Measurements from ENCODE around the gene EVPL. TPM values are rescaled to one million over a fixed set of nuclear protein-coding genes. Genes with fewer than 3 reads are reported as not detected.

EVPL gene
- total and polyA plus RNA-seq, 2 donors (not counting 3 experiments of a cell fraction or from before 2014, with no cell fraction given), result not detected

DNA sequence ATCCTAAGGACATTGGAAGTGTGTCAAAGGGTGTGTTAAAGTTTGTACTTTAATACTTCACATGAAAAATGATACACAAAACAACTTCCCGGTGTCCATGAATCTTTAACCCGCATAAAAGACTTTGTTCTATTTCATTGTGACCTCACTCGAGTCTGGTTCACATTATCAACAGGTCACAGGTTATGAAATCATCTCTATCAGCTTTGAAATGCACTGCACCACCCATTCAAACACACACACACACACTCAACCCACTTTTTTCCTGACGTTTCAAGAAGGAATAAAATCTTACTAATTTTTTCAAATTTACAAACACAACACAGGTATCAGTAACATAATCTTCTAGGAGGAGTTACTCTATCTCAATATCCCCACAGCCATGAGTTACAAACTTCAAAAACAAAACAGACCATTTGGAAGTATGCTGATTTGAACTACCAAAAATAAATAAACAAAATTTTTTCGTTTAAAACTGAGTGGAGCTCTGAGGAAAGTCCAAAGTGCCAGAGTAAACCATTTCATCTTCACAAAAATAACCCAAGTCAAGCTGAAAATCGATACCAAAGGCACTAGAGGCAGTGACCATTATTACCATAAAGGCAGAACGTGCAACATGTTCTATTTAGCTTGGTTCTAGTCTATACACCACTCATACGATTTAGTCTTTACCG is 50.8 kb downstream of the EVPL start:
- Histone ChIP-seq H3K9me3 (replicated peaks; ENCODE audit: control insufficient read depth, insufficient read depth, low read length) (no peaks in the 10 kb centered on the region), H4K20me1 (replicated peaks; ENCODE audit: control insufficient read depth, extremely low read depth, insufficient read depth, low read length) (no peaks in the 10 kb centered on the region), H3K9me1 (replicated peaks; ENCODE audit: control insufficient read depth, extremely low read depth, insufficient read depth, low read length) (no peaks in the 10 kb centered on the region), H3K36me3 (ENCODE audit: control insufficient read depth in 2 of 2, extremely low read depth in 1 of 2, insufficient read depth in 2 of 2, low read length in 2 of 2) (no peaks in the 10 kb centered on the region), H3K27me3 (ENCODE audit: control insufficient read depth in 2 of 2, insufficient read depth in 2 of 2, low read length in 2 of 2) (no peaks in the 10 kb centered on the region), H3K9ac (replicated peaks; ENCODE audit: extremely low read depth, insufficient read depth, low read length) (no peak overlapping the region), H3K79me2 (ENCODE audit: control insufficient read depth, insufficient read depth, low read length) (peaks cover 12% of the 10 kb centered on the region), H2AFZ (ENCODE audit: low read depth, low read length) (no peak overlapping the region), H3K4me3 (replicated peaks in 1 of 3; ENCODE audit: insufficient read depth in 1 of 3, low read depth in 1 of 3, low read length in 3 of 3) (no peak overlapping the region), H3K27ac (ENCODE audit: insufficient read depth, low read depth, low read length) (no peak overlapping the region), H3K4me2 (ENCODE audit: insufficient read depth, low read length) (peak overlapping the region; percentile 40), H3K4me1 (ENCODE audit: control insufficient read depth, extremely low read depth, insufficient read depth, low read length) (peaks cover 19% of the 10 kb centered on the region)
- no peak for FAIRE-seq
- DNase-seq (ENCODE audit: low read depth, low spot score), result no peak
- ChIA-PET POLR2A (no interaction called here), CTCF (interaction anchor here (1.4 kb wide), 1 partner anchor 13 kb away, joined by 3 read pairs; no protein-coding TSS in a partner anchor)
- dilution Hi-C loops (cut with MboI; ENCODE audit: extremely low pct_ligation_motif_present, low sequenced_read_pairs) (no loop called here), intact Hi-C loops (cut with micrococcal nuclease) (no loop called here)
- TF ChIP-seq POLR2AphosphoS5 (IDR thresholded peaks at IDR 0.05; ENCODE audit: insufficient read depth, low read depth, low read length) (no peak), GATA2 (IDR thresholded peaks at IDR 0.05; ENCODE audit: insufficient read depth, insufficient read length, low read depth, low read length) (no peak), EZH2 (IDR thresholded peaks at IDR 0.05; ENCODE audit: borderline replicate concordance, low read depth, low read length, severe bottlenecking) (no peak), FOS (IDR thresholded peaks at IDR 0.05; ENCODE audit: borderline replicate concordance, insufficient read depth, low read length) (no peak), JUN (IDR thresholded peaks at IDR 0.05; ENCODE audit: borderline replicate concordance, insufficient read depth, insufficient read length, low read depth) (no peak), POLR2A (IDR thresholded peaks at IDR 0.05; ENCODE audit: low read depth, low read length) (no peak), MYC (IDR thresholded peaks at IDR 0.05; ENCODE audit: low read depth, low read length) (no peak)
- TF ChIP-seq, protein P1, sequence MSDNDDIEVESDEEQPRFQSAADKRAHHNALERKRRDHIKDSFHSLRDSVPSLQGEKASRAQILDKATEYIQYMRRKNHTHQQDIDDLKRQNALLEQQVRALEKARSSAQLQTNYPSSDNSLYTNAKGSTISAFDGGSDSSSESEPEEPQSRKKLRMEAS (IDR thresholded peaks at IDR 0.05; ENCODE audit: insufficient read depth, insufficient read length), result no peak
- TF ChIP-seq, protein P2, sequence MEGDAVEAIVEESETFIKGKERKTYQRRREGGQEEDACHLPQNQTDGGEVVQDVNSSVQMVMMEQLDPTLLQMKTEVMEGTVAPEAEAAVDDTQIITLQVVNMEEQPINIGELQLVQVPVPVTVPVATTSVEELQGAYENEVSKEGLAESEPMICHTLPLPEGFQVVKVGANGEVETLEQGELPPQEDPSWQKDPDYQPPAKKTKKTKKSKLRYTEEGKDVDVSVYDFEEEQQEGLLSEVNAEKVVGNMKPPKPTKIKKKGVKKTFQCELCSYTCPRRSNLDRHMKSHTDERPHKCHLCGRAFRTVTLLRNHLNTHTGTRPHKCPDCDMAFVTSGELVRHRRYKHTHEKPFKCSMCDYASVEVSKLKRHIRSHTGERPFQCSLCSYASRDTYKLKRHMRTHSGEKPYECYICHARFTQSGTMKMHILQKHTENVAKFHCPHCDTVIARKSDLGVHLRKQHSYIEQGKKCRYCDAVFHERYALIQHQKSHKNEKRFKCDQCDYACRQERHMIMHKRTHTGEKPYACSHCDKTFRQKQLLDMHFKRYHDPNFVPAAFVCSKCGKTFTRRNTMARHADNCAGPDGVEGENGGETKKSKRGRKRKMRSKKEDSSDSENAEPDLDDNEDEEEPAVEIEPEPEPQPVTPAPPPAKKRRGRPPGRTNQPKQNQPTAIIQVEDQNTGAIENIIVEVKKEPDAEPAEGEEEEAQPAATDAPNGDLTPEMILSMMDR (IDR thresholded peaks at IDR 0.05; ENCODE audit: extremely low read depth in 1 of 2, insufficient read depth in 1 of 2, low read depth in 1 of 2, low read length in 2 of 2), result no peak
- no TSS peak for BruUV-seq (replicated peaks)
